ENCODE measurements around the gene ZNF366.

GRCh38 chr5:72465601-72466563 lies 41.3 kb downstream of the ZNF366 start:
- TF ChIP-seq POLR2AphosphoS5 (IDR thresholded peaks at IDR 0.05; ENCODE audit: low read depth, low read length) = peak; percentile 24
- TF ChIP-seq POLR2A (IDR thresholded peaks at IDR 0.05; ENCODE audit: low read depth, low read length) = peak; percentile 85
- TF ChIP-seq TAF1 (IDR thresholded peaks at IDR 0.05; ENCODE audit: low read depth, low read length) = peak; percentile 73
- peak; percentile 98 for TF ChIP-seq SPI1 (IDR thresholded peaks at IDR 0.05; ENCODE audit: low read depth, low read length)
- peak; percentile 38 for TF ChIP-seq PAX5 (IDR thresholded peaks at IDR 0.05; ENCODE audit: insufficient read depth, low read length, severe bottlenecking)
- peak; percentile 45; the same call in 1 of the 2 replicates for TF ChIP-seq POU2F2 (IDR thresholded peaks at IDR 0.05; ENCODE audit: low read depth, low read length)
